HepG2 (cell line): ENCODE measurements around the gene STX1B. TPM values are rescaled to one million over a fixed set of nuclear protein-coding genes. Genes with fewer than 3 reads are reported as not detected.

Experiments used
- CBX2 ChIP-seq, 2 experiments: fragments of 200-600 bp in 1 of 2; sonication (generic); formaldehyde crosslinking in 1 of 2; IDR thresholded peaks; 2 replicates each; pipeline versions ENCODE4 v1.7.0 to v1.8.1; 2018 to 2022; ENCODE audit warnings: low read depth in 2 of 2, low read length in 1 of 2, mild to moderate bottlenecking in 1 of 2, missing genetic modification reagents in 1 of 2
- ESRRA ChIP-seq: sonication (generic); formaldehyde crosslinking; IDR thresholded peaks from 2 replicates; pipeline ENCODE4 v1.5.1; 2020; ENCODE audit warnings: mild to moderate bottlenecking, low read depth, missing genetic modification reagents
- HNF1B ChIP-seq: sonication (generic); formaldehyde crosslinking; IDR thresholded peaks from 2 replicates; pipeline ENCODE4 v1.5.1; 2020; ENCODE audit warnings: mild to moderate bottlenecking, moderate library complexity, missing genetic modification reagents
- HNF4A ChIP-seq: sonication (generic); formaldehyde crosslinking; IDR thresholded peaks from 2 replicates; pipeline ENCODE4 v1.4.0; 2020; ENCODE audit warnings: missing genetic modification reagents
- MYPOP ChIP-seq: sonication (generic); formaldehyde crosslinking; IDR thresholded peaks from 2 replicates; pipeline ENCODE4 v1.8.1; 2023; ENCODE audit warnings: mild to moderate bottlenecking, moderate library complexity, missing genetic modification reagents
- RARA ChIP-seq: IDR thresholded peaks from 2 replicates; pipeline ENCODE4 v1.6.1; 2016; ENCODE audit warnings: missing genetic modification reagents, missing compliant biosample characterization
- RFXAP ChIP-seq: sonication (generic); formaldehyde crosslinking; IDR thresholded peaks from 2 replicates; pipeline ENCODE4 v1.4.0; 2020; ENCODE audit warnings: missing genetic modification reagents, borderline replicate concordance
- SKIL ChIP-seq: sonication (generic); formaldehyde crosslinking; IDR thresholded peaks from 2 replicates; pipeline ENCODE4 v1.8.0; 2022; ENCODE audit warnings: missing genetic modification reagents, mild to moderate bottlenecking, moderate library complexity, borderline replicate concordance
- STAT6 ChIP-seq: sonication (generic); formaldehyde crosslinking; IDR thresholded peaks from 2 replicates; pipeline ENCODE4 v1.4.0; 2020; ENCODE audit warnings: missing genetic modification reagents, mild to moderate bottlenecking, borderline replicate concordance
- TBP ChIP-seq: sonication (generic); formaldehyde crosslinking; IDR thresholded peaks from 2 replicates; pipeline ENCODE4 v1.5.0; 2020; ENCODE audit warnings: missing genetic modification reagents
- TRIM24 ChIP-seq: sonication (generic); formaldehyde crosslinking; IDR thresholded peaks from 2 replicates; pipeline ENCODE4 v1.8.0; 2022; ENCODE audit warnings: mild to moderate bottlenecking, missing genetic modification reagents
- ZBTB46 ChIP-seq: sonication (generic); formaldehyde crosslinking; IDR thresholded peaks from 2 replicates; pipeline ENCODE4 v1.4.0; 2020; ENCODE audit warnings: mild to moderate bottlenecking, missing genetic modification reagents, borderline replicate concordance
- ZFX ChIP-seq: sonication (generic); formaldehyde crosslinking; IDR thresholded peaks from 2 replicates; pipeline ENCODE4 v1.4.0; 2020; ENCODE audit warnings: mild to moderate bottlenecking, low read depth, missing genetic modification reagents, moderate library complexity
- ZNF737 ChIP-seq: sonication (generic); formaldehyde crosslinking; IDR thresholded peaks from 2 replicates; pipeline ENCODE4 v1.5.0; 2020; ENCODE audit warnings: missing genetic modification reagents, mild to moderate bottlenecking, borderline replicate concordance
- polyA plus RNA-seq, 8 experiments: library from polyadenylated mRNA; depleted of rRNA in 3 of 8; stranded (reverse) in 7 of 8; unstranded in 1 of 8; fragments of >200 nt; fragmentation: Illumina TruSeq in 4 of 8; extraction: Trizol in 4 of 8; gene quantifications; 2 replicates each; pipeline versions ENCODE4 v1.2.1 to v1.2.3, GENCODE V29; 2011 to 2016; ENCODE audit warnings: low read depth in 4 of 8, missing spikeins in 1 of 8, mixed read lengths in 1 of 8; ENCODE audit not compliant: insufficient read depth in 1 of 8
- total RNA-seq, 5 experiments: library from RNA; depleted of rRNA; stranded (reverse); fragments of >200 nt; fragmentation: Illumina TruSeq; extraction: Trizol; gene quantifications; 2 replicates each; pipeline ENCODE4 v1.2.3, GENCODE V29; 2016; ENCODE audit warnings: low read depth in 1 of 5

STX1B gene
- total and polyA plus RNA-seq, 2 of the 13 experiments (the other 11 are each of a cell fraction or from before 2014, with no cell fraction given) = 2.1 to 3.0 TPM

- TF ChIP-seq ESRRA (CRISPR knock-in tag) = peak; percentile 98
- TF ChIP-seq MYPOP (CRISPR knock-in tag) = no peak
- TF ChIP-seq HNF1B (CRISPR knock-in tag) = peak; percentile 81
- no peak for TF ChIP-seq RFXAP
- peak; percentile 86 for TF ChIP-seq RARA
- peak; percentile 42; the same call in 1 of the 2 replicates for TF ChIP-seq SKIL (CRISPR knock-in tag)
- TF ChIP-seq STAT6 (CRISPR knock-in tag) = 0 out of 2 replicates have a peak, but pooled peaks have one; percentile 69
- peak; percentile 74 for TF ChIP-seq ZFX
- TF ChIP-seq ZNF737 (CRISPR knock-in tag) = peak; percentile 92; the same call in 1 of the 2 replicates
- no peak for TF ChIP-seq CBX2 (IDR thresholded peaks at IDR 0.05; ENCODE audit: low read depth, low read length)
- 0 out of 2 replicates have a peak, but pooled peaks have one; percentile 33 for TF ChIP-seq CBX2 (CRISPR knock-in tag; IDR thresholded peaks at IDR 0.05; ENCODE audit: low read depth)
- peak; percentile 83; the same call in 1 of the 2 replicates for TF ChIP-seq ZBTB46 (CRISPR knock-in tag)
- TF ChIP-seq TRIM24 (CRISPR knock-in tag) = no peak
- no peak for TF ChIP-seq TBP
- peak; percentile 98 for TF ChIP-seq HNF4A
These were observed 11.3 kb downstream of the STX1B start (continued) for GRCh38 chr16:30998852-30999761.
